Measurements from ENCODE around the gene RAC3. TPM values are rescaled to one million over a fixed set of nuclear protein-coding genes. Genes with fewer than 3 reads are reported as not detected.

RAC3 gene
- total RNA-seq, 2 donors from 2014 or later: 3.8 to 4.2 TPM

GRCh38 chr17:82060001-82060380 lies 28.5 kb downstream of the RAC3 start:
- ATAC-seq (no peak), DNase-seq (peak; percentile 19)
- intact Hi-C loops (cut with DNase I): no loop called here

GRCh38 chr17:82060614-82061013 lies 29.1 kb downstream of the RAC3 start:
- intact Hi-C loops (cut with DNase I): no loop called here
- ATAC-seq: no peak
- peak; percentile 21 for DNase-seq

DNA sequence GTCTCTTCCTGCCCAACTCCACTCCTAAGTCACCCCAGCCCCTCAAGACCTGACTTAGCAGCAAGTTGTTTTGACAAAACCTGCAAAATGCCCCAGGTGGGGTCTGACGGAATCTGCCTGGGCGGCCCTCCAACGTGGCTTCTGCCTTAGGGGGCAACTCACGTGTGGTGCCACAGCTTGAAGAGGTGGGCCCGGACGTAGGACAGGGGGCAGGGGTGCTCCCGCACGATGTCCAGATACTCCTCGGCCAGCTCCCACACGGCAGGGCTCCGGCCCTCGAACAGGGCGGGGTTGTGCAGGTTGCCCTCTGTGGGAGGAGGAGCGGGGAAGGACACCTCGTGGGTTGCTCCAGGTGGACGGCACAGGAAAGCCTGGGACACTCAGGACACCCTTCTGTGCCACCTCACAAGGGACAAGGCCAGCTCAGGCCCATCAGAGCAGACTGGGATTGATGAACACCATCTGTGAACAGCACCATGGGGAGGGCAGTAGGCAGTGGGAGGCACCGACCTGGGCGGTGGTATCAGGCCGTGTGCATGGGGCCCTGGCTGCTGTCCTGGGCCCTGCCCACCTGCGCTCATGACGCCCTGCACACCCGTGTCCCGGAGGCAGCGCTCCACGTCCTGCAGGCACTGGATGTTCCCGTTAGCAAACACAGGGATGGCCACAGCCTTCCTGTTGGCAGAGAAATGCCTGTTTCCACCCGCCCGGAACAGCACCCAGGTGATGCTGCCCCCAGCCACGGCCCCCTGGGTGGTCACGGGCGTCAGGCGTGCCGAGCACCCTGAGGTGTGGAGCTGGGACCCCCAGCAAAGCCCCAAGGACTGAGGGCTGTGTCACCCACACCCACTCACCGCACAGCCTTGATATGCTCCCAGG lies 29.8 kb downstream of the RAC3 start:
- intact Hi-C loops (cut with DNase I): no loop called here
- ATAC-seq: no peak
- DNase-seq: peak; percentile 15

DNA sequence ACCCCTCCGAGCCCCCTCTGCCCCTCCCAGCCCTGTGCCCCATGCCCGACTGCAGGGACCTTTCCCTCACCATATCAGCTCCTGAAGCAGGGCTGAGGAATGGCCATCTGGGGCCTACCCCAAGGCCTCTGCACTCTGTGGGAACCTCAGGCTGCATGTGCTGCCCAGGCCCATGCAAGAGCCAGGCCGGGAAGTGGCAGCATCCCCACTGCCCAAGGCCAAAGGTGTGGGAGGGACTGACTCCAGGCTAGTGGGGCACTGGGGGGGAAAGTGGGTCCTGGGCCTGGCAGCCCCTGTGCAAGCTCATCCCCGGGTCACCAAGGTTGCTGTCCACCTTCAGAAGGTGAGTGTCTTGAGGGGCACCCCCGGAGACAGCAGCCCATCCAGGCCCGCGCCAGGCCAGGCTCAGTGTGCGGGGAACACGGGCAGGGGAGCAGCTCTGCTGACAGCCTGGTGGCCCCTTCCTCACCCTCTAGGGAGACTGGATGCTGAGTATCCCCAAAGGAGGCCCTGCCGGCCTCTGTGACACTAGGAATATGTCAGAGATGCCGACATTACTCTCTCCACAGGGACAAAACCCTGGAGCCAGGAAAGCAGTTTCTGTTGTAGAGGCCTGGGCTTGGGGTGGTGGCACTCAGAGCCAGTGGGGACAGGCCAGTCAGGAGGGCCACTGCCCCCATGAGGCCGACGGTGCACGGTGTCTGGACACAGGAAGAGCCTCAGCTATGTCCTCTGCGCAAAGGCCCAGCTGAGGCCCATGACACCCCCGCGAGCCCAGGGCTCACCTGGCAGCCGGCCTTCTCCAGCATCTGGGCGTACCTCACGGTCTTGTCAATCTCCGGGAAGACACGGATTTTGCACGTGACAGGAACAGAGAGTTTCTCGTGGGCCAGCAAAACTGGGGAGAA lies 30.9 kb downstream of the RAC3 start:
- no peak for ATAC-seq
- intact Hi-C loops (cut with DNase I): no loop called here
- DNase-seq: peak; percentile 18

- intact Hi-C loops (cut with DNase I): no loop called here
- DNase-seq: peak; percentile 16
- ATAC-seq: no peak
Measured at GRCh38 chr17:82062984-82063368, 31.5 kb downstream of the RAC3 start.

DNA sequence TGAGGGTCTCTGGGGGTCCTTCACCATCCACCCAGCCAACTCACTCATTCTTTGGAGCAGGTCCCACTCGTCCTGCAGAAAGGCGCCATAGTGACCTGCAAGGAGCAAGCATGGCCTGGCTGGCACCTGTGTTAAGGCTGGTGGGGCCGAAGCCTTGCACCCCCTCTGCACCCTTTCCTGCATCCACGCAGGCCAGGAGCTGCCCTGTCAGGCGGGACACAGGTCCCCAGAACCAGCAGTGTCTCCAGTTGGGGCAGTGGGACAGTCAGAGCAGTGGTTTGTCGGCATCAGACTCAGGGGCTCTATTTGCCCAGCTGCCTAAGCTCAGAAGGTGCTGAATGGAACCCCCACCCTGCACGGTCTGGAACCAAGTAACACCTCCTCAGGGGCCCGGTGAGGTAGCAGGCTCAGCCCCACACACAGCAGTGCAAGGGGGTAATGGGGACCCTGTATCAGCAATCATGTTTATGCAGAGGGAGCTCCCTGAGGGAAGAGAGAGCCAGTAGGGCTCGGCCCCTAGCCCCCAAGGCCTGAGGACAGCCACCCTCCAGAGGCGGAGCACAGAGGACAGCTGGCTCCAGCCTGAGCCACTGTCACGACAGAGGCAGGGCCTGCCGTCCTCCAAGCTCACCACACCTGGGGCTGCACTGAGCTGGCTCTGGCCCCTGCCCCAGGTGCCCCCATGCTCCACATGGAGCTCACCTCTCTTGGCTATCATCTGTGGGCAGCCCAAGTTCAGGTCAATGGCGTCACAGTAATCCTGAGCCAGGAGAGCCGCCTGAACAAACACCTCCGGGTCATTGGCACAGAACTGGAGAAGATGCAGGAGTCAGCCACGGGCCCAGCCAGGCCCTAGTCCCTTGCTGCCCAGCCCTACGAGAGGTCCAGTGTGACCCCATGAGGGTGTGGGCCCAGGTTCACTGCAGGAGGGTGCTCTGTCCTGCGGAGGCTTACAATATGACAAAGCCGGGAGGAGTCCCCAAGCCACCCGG lies 32.2 kb downstream of the RAC3 start:
- ATAC-seq (no peak), DNase-seq (peak; percentile 17)

GRCh38 chr17:82064433-82065192 lies 33.1 kb downstream of the RAC3 start:
- intact Hi-C loops (cut with DNase I): no loop called here
- DNase-seq (no peak), ATAC-seq (peak in 1 of 2 donors; percentile 2)

More for the DNA sequence above, 32.2 kb downstream of the RAC3 start:
- intact Hi-C loops (cut with DNase I): no loop called here

GRCh38 chr17:82065193-82065637 lies 33.7 kb downstream of the RAC3 start:
- intact Hi-C loops (cut with DNase I): no loop called here

GRCh38 chr17:82065638-82066303 lies 34.3 kb downstream of the RAC3 start, which contains the start of gene DUS1L:
Gene DUS1L (minus strand): TSS chr17:82065804. CDS start chr17:82065059, 745 bp downstream.
- DNase-seq (peak; percentile 71), ATAC-seq (peak; percentile 80 to 84)
- intact Hi-C loops (cut with DNase I): no loop called here

More at GRCh38 chr17:82065193-82065637, 33.7 kb downstream of the RAC3 start:
- DNase-seq (no peak), ATAC-seq (peak; percentile 12 to 36)

- DNase-seq (no peak), ATAC-seq (no peak)
- intact Hi-C loops (cut with DNase I): no loop called here
Measured at GRCh38 chr17:82070611-82071010, 39.1 kb downstream of the RAC3 start.

GRCh38 chr17:82072827-82073226 lies 41.3 kb downstream of the RAC3 start:
- intact Hi-C loops (cut with DNase I): no loop called here
- no peak for DNase-seq
- ATAC-seq: no peak

- DNase-seq (no peak), ATAC-seq (no peak)
- intact Hi-C loops (cut with DNase I): no loop called here
Measured at GRCh38 chr17:82073446-82073845, 42.0 kb downstream of the RAC3 start.

DNA sequence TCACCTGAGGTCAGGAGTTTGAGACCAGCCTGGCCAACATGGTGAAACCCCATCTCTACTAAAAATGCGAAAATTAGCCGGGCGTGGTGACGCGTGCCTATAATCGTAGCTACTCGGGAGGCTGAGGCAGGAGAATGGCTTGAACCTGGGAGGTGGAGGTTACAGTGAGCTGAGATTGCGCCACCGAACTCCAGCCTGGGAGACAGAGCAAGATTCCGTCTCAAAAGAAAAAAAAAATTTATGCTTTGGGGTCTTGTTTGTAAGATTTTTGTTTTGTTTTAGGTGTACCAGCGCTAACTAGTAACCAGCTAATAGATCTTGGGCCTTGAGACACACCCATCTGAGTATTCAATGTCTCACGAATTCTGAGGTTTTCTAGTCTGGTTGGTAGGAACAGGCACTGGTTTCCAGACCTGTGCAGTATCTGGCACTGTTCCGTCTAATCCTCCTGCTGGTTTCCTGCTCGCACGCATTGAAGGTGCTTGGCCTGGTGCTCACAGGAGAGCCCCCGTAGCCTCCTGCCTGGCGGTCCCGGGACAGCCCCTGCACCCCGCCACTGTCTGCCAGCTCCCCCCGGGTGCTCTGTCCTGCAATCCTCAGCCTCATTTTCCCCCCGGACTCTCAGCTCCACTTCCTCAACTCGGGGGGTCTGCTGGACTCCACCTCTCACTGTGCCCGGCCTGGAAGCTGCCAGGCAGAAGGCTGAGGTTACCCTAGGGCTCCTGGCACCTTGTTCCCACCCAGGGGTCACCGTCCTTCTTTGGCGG lies 44.7 kb downstream of the RAC3 start:
- DNase-seq (no peak), ATAC-seq (no peak)
- intact Hi-C loops (cut with DNase I): no loop called here

GRCh38 chr17:82076785-82077591 lies 45.5 kb downstream of the RAC3 start:
- intact Hi-C loops (cut with DNase I): no loop called here
- peak; percentile 7 to 20 for ATAC-seq
- DNase-seq: no peak

DNA sequence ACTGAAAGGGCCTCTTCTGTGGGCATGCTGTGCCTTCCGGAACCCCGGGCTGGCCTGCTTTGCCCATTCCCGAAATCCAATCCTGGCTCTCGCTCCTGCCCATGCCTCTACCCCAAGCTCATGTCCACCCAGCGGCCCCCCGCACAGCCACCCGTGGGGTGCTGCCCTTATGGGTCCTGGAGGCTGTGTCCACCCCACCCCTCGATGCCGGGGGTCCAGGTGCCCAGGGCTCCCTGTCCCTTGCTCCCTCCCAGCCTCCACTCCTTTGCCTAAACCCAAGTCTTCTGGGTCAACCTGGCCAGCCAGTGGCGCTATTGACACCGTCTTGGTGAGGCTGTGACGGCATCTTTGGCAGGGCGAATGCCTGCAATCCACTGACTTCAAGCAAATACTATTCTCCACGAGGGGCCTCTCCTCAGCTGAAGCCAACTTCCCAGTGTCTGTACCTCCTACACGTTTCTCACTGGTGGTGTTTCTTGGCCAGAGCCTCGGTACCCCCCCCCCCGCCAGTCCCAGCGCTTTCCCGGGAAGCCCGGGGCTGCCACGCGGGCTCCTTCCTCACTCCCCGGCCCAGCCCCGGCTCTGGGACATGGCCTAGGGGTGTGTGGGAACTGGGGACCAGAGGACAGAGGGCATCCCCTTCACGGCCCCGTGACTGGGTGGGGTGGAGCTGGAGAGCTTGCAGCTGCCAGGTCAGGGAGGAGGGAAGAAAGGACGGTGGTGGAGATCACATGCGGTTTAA lies 46.3 kb downstream of the RAC3 start:
- intact Hi-C loops (cut with DNase I): no loop called here
- peak; percentile 68 for DNase-seq

More for the DNA sequence above, 46.3 kb downstream of the RAC3 start:
- peak; percentile 1 to 63 for ATAC-seq
